Upper lobe of right lung (tissue), 1 donor: ENCODE measurements around the gene RBM38. TPM values are rescaled to one million over a fixed set of nuclear protein-coding genes. Genes with fewer than 3 reads are reported as not detected.

Experiments used
- ATAC-seq: fragments of 200-7000 bp; cut with Tn5 transposase; one replicate; pipeline ENCODE4 v1.9.1; 2020; ENCODE audit warnings: mild to moderate bottlenecking, moderate library complexity
- DNase-seq: peaks from one replicate; pipeline ENCODE4 v3.0.0-alpha.2; 2020
- H3K27ac ChIP-seq: fragments of 200-600 bp; one replicate; pipeline ENCODE4 v1.8.0; 2022
- H3K27me3 ChIP-seq: fragments of 200-600 bp; one replicate; pipeline ENCODE4 v1.8.0; 2022; ENCODE audit warnings: mild to moderate bottlenecking
- H3K36me3 ChIP-seq: fragments of 200-600 bp; one replicate; pipeline ENCODE4 v1.8.0; 2022
- H3K4me1 ChIP-seq: fragments of 200-600 bp; one replicate; pipeline ENCODE4 v1.8.0; 2022
- H3K4me3 ChIP-seq: fragments of 200-600 bp; one replicate; pipeline ENCODE4 v1.8.0; 2022; ENCODE audit warnings: mild to moderate bottlenecking
- H3K9me3 ChIP-seq: fragments of 200-600 bp; one replicate; pipeline ENCODE4 v1.8.0; 2022
- CTCF ChIP-seq: fragments of 200-600 bp; IDR thresholded peaks from one replicate; pipeline ENCODE4 v1.8.0; 2022; ENCODE audit warnings: antibody characterized with exemption
- intact Hi-C: fragments of 100-400 bp; cut with DNase I; formaldehyde crosslinking; loops from one replicate; pipeline ENCODE4 v1.11.0; 2022
- total RNA-seq: library from RNA; stranded (reverse); fragmentation: NEBNext Ultra II Directional; extraction: Animal tissue kit (Norgen Biotek cat#: 25700); gene quantifications from one replicate; pipeline ENCODE4 v1.2.1, GENCODE V29; 2021
- donor health status: DM: no; HTN: yes; CAD: no; lungs with severe emphysema.

RBM38 gene
- total RNA-seq, 1 donor from 2014 or later: 13.4 TPM

GRCh38 chr20:57382516-57382915, 8.7 kb upstream of the RBM38 start:
- Histone ChIP-seq H3K27ac (no peak overlapping the region), H3K4me3 (no peak overlapping the region), H3K4me1 (peaks cover 3% of the 10 kb centered on the region), H3K36me3 (peaks cover 22% of the 10 kb centered on the region), H3K27me3 (no peaks in the 10 kb centered on the region), H3K9me3 (no peaks in the 10 kb centered on the region)
- TF ChIP-seq CTCF: no peak
- DNase-seq (no peak), ATAC-seq (no peak)
- intact Hi-C loops: loop anchor here (2.0 kb wide), 1 partner anchor 112 kb away; no protein-coding TSS in a partner anchor

- Histone ChIP-seq H3K27ac (no peak overlapping the region), H3K4me3 (no peak overlapping the region), H3K9me3 (no peaks in the 10 kb centered on the region), H3K27me3 (no peaks in the 10 kb centered on the region), H3K4me1 (peaks cover 3% of the 10 kb centered on the region), H3K36me3 (peaks cover 11% of the 10 kb centered on the region)
- DNase-seq (no peak), ATAC-seq (no peak)
- intact Hi-C loops: loop anchor here (2.0 kb wide), 1 partner anchor 111 kb away; no protein-coding TSS in a partner anchor
- no peak for TF ChIP-seq CTCF
These were observed 7.5 kb upstream of the RBM38 start for GRCh38 chr20:57383447-57384347.

- no peak for TF ChIP-seq CTCF
- peaks cover 9% of the 10 kb centered on the region for H3K36me3 ChIP-seq
- H3K9me3 ChIP-seq: no peaks in the 10 kb centered on the region
- H3K4me1 ChIP-seq: peaks cover 5% of the 10 kb centered on the region
- intact Hi-C loops: no loop called here
- DNase-seq (no peak), ATAC-seq (no peak)
- peak overlapping the region; percentile 30 for H3K27ac ChIP-seq
- no peak overlapping the region for H3K4me3 ChIP-seq
- H3K27me3 ChIP-seq: no peaks in the 10 kb centered on the region
These were observed 6.7 kb upstream of the RBM38 start for GRCh38 chr20:57384486-57384885.

- H3K4me1 ChIP-seq: peaks cover 12% of the 10 kb centered on the region
- peak overlapping the region; percentile 47 for H3K27ac ChIP-seq
- ATAC-seq (peak; percentile 5), DNase-seq (no peak)
- no peaks in the 10 kb centered on the region for H3K9me3 ChIP-seq
- intact Hi-C loops: no loop called here
- no peak overlapping the region for H3K4me3 ChIP-seq
- no peaks in the 10 kb centered on the region for H3K27me3 ChIP-seq
- H3K36me3 ChIP-seq: peaks cover 8% of the 10 kb centered on the region
- no peak for TF ChIP-seq CTCF
These were observed 6.0 kb upstream of the RBM38 start for GRCh38 chr20:57384953-57385761.

- Histone ChIP-seq H3K27ac (peak overlapping the region; percentile 47), H3K4me3 (no peak overlapping the region), H3K27me3 (no peaks in the 10 kb centered on the region), H3K4me1 (peaks cover 20% of the 10 kb centered on the region), H3K36me3 (peaks cover under 1% of the 10 kb centered on the region), H3K9me3 (no peaks in the 10 kb centered on the region)
- TF ChIP-seq CTCF: no peak
- intact Hi-C loops: no loop called here
- DNase-seq: no peak
- no peak for ATAC-seq
These were observed 5.3 kb upstream of the RBM38 start for GRCh38 chr20:57385940-57386339.
